Skeletal muscle cell (primary cell): ENCODE data around the gene L3MBTL4.
"Not testable (repeated sequence)": the region's sequence is repeated elsewhere in the genome, so short reads cannot be mapped to it uniquely, and the experiment has no call there.

Experiments used
- DNase-seq: peaks from one replicate; pipeline ENCODE4 v3.0.0-alpha.2; 2010; ENCODE audit warnings: low read depth
- H3K4me3 ChIP-seq: 2 replicates; pipeline ENCODE4 v1.5.1; 2011; ENCODE audit warnings: low read depth, mild to moderate bottlenecking, control low read depth, low read length, moderate library complexity

Gene L3MBTL4

GRCh38 chr18:6326566-6326965 lies 88.1 kb downstream of the L3MBTL4 start:
- no peak for DNase-seq
- no peak overlapping the region for H3K4me3 ChIP-seq

GRCh38 chr18:6323319-6323889 lies 91.3 kb downstream of the L3MBTL4 start:
- DNase-seq: no peak
- no peak overlapping the region for H3K4me3 ChIP-seq

GRCh38 chr18:6315517-6316331 lies 99.0 kb downstream of the L3MBTL4 start:
- no peak overlapping the region for H3K4me3 ChIP-seq
- DNase-seq: no peak

GRCh38 chr18:6313415-6313814 lies 101.3 kb downstream of the L3MBTL4 start:
- H3K4me3 ChIP-seq: no peak overlapping the region
- DNase-seq: no peak

- no peak overlapping the region for H3K4me3 ChIP-seq
- DNase-seq: no peak
Measured at GRCh38 chr18:6311456-6312215, 103.1 kb downstream of the L3MBTL4 start.

GRCh38 chr18:6310714-6311113 lies 104.0 kb downstream of the L3MBTL4 start:
- no peak overlapping the region for H3K4me3 ChIP-seq
- no peak for DNase-seq

- no peak overlapping the region for H3K4me3 ChIP-seq
- DNase-seq: no peak
Measured at GRCh38 chr18:6297875-6298274, 116.8 kb downstream of the L3MBTL4 start.

- no peak overlapping the region for H3K4me3 ChIP-seq
- no peak for DNase-seq
Measured at GRCh38 chr18:6294148-6294784, 120.4 kb downstream of the L3MBTL4 start.

GRCh38 chr18:6289843-6290242 lies 124.9 kb downstream of the L3MBTL4 start:
- DNase-seq: no peak
- no peak overlapping the region for H3K4me3 ChIP-seq

- DNase-seq: no peak
- H3K4me3 ChIP-seq: no peak overlapping the region
Measured at GRCh38 chr18:6286585-6286984, 128.1 kb downstream of the L3MBTL4 start.

- no peak for DNase-seq
Measured at GRCh38 chr18:6284761-6285160, 129.9 kb downstream of the L3MBTL4 start.

GRCh38 chr18:6284300-6284699 lies 130.4 kb downstream of the L3MBTL4 start:
- H3K4me3 ChIP-seq: no peak overlapping the region
- no peak for DNase-seq

More at GRCh38 chr18:6284761-6285160, 129.9 kb downstream of the L3MBTL4 start:
- H3K4me3 ChIP-seq: no peak overlapping the region

- DNase-seq: no peak
Measured at GRCh38 chr18:6281874-6282273, 132.8 kb downstream of the L3MBTL4 start.

GRCh38 chr18:6280211-6280743 lies 134.4 kb downstream of the L3MBTL4 start:
- DNase-seq: no peak
- H3K4me3 ChIP-seq: no peak overlapping the region

More at GRCh38 chr18:6281874-6282273, 132.8 kb downstream of the L3MBTL4 start:
- H3K4me3 ChIP-seq: no peak overlapping the region

GRCh38 chr18:6279308-6279707 lies 135.4 kb downstream of the L3MBTL4 start:
- no peak overlapping the region for H3K4me3 ChIP-seq
- DNase-seq: no peak

GRCh38 chr18:6273423-6273822 lies 141.3 kb downstream of the L3MBTL4 start:
- H3K4me3 ChIP-seq: no peak overlapping the region
- no peak for DNase-seq

- not testable (repeated sequence) for DNase-seq, H3K4me3 ChIP-seq
Measured at GRCh38 chr18:6272144-6272543, 142.6 kb downstream of the L3MBTL4 start.

- DNase-seq: no peak
- no peak overlapping the region for H3K4me3 ChIP-seq
Measured at GRCh38 chr18:6271585-6271984, 143.1 kb downstream of the L3MBTL4 start.

- no peak for DNase-seq
- no peak overlapping the region for H3K4me3 ChIP-seq
Measured at GRCh38 chr18:6270771-6271216, 143.9 kb downstream of the L3MBTL4 start.
